HCT116 (cell line): ENCODE data around the gene PPP2R3A. TPM values are rescaled to one million over a fixed set of nuclear protein-coding genes. Genes with fewer than 3 reads are reported as not detected.

Source experiments
- ATAC-seq: fragments of 200-7000 bp; cut with Tn5 transposase; 2 replicates; pipeline ENCODE4 v1.9.1; 2020; ENCODE audit warnings: mild to moderate bottlenecking, moderate library complexity
- BruUV-seq: library from RNA; stranded (reverse); fragments of 400-500 nt; replicated peaks from 2 replicates; lab custom pipeline; 2021; lab: Mats Ljungman, UMichigan
- CTCF ChIA-PET: fragments of 300-600 bp; sonication (Branson Sonifier 250); formaldehyde crosslinking; loops from one replicate; lab custom pipeline; 2021; ENCODE audit warnings: antibody characterized with exemption; lab: Charles Lee
- POLR2A ChIA-PET: fragments of 300-600, 350-600 bp; sonication (Branson Sonifier 250); formaldehyde crosslinking; loops from one replicate; lab custom pipeline; 2021; ENCODE audit warnings: antibody characterized with exemption; lab: Charles Lee
- RAD21 ChIA-PET, 2 experiments: fragments of 300-600 bp; sonication (Branson Sonifier 250); formaldehyde crosslinking; loops; one replicate each; lab custom pipeline; 2023; ENCODE audit warnings: low total read pairs in 2 of 2; ENCODE audit not compliant: uncharacterized antibody in 2 of 2, unreplicated experiment in 2 of 2, low non-redundant PET in 1 of 2; lab: Charles Lee
- DNase-seq: peaks from one replicate; pipeline ENCODE4 v3.0.0-alpha.2; 2010; ENCODE audit warnings: low read depth, low spot score
- H2AFZ ChIP-seq: fragments of 200-600 bp; shearing (Covaris generic), sonication (generic); 2 replicates; pipeline ENCODE4 v1.6.1; 2017; ENCODE audit warnings: low read depth, mixed run types, mixed read lengths, antibody characterized with exemption, low read length; ENCODE audit not compliant: poor library complexity, severe bottlenecking
- H3K27ac ChIP-seq: 2 replicates; pipeline ENCODE4 v1.5.1; 2012; ENCODE audit warnings: low read depth, low read length
- H3K27me3 ChIP-seq: fragments of 200-600 bp; sonication (generic); 2 replicates; pipeline ENCODE4 v1.6.1; 2016; ENCODE audit warnings: mixed run types, low read length, mixed read lengths; ENCODE audit not compliant: insufficient read depth
- H3K36me3 ChIP-seq, 2 experiments: fragments of 200-500 bp in 1 of 2; fragments of 200-600 bp in 1 of 2; sonication (Bioruptor generic) in 1 of 2; sonication (generic) in 1 of 2; 2 replicates each; pipeline versions ENCODE4 v1.5.1 to v1.6.1; 2014 to 2016; ENCODE audit warnings: low read length in 2 of 2, inconsistent platforms in 1 of 2, mixed read lengths in 1 of 2, mixed run types in 1 of 2; ENCODE audit not compliant: insufficient read depth in 2 of 2, control insufficient read depth in 1 of 2
- H3K4me1 ChIP-seq, 2 experiments: fragments of 200-600 bp in 1 of 2; sonication (generic) in 1 of 2; 2 replicates each; pipeline versions ENCODE4 v1.5.1 to v1.6.1; 2012 to 2017; ENCODE audit warnings: low read length in 2 of 2, inconsistent platforms in 1 of 2, mild to moderate bottlenecking in 1 of 2, mixed read lengths in 1 of 2, mixed run types in 1 of 2, moderate library complexity in 1 of 2; ENCODE audit not compliant: insufficient read depth in 2 of 2, control insufficient read depth in 1 of 2
- H3K4me2 ChIP-seq: fragments of 200-600 bp; sonication (generic); 2 replicates; pipeline ENCODE4 v1.6.1; 2017; ENCODE audit warnings: mixed run types, low read length, mixed read lengths
- H3K4me3 ChIP-seq, 2 experiments: fragments of 200-600 bp in 1 of 2; sonication (generic) in 1 of 2; replicated peaks in 1 of 2; 2 replicates each; pipeline ENCODE4 v1.5.1; 2011 to 2016; ENCODE audit warnings: low read length in 2 of 2, control low read depth in 1 of 2, low read depth in 1 of 2, mild to moderate bottlenecking in 1 of 2, mixed read lengths in 1 of 2, mixed run types in 1 of 2
- H3K79me2 ChIP-seq: fragments of 200-600 bp; sonication (generic); 2 replicates; pipeline ENCODE4 v1.6.1; 2017; ENCODE audit warnings: mild to moderate bottlenecking, mixed run types, low read length, moderate library complexity, mixed read lengths; ENCODE audit not compliant: insufficient read depth
- H3K9ac ChIP-seq: fragments of 200-600 bp; sonication (generic); 2 replicates; pipeline ENCODE4 v1.6.1; 2016; ENCODE audit warnings: low read length, mixed read lengths
- H3K9me2 ChIP-seq: fragments of 200-600 bp; sonication (generic), shearing (Covaris generic); 2 replicates; pipeline ENCODE4 v1.6.1; 2017; ENCODE audit warnings: mixed run types, mild to moderate bottlenecking, moderate library complexity; ENCODE audit not compliant: insufficient read depth
- H3K9me3 ChIP-seq, 2 experiments: fragments of 200-500 bp in 1 of 2; fragments of 200-600 bp in 1 of 2; sonication (Bioruptor generic) in 1 of 2; sonication (generic) in 1 of 2; 2 replicates each; pipeline ENCODE4 v1.6.1; 2014 to 2017; ENCODE audit warnings: low read length in 2 of 2, mixed read lengths in 2 of 2, inconsistent platforms in 1 of 2, low read depth in 1 of 2, mild to moderate bottlenecking in 1 of 2, mixed run types in 1 of 2, moderate library complexity in 1 of 2; ENCODE audit not compliant: control insufficient read depth in 1 of 2, insufficient read depth in 1 of 2
- H4K20me1 ChIP-seq: fragments of 200-600 bp; sonication (generic), shearing (Covaris generic); 2 replicates; pipeline ENCODE4 v1.6.1; 2017; ENCODE audit warnings: mixed run types, mild to moderate bottlenecking, moderate library complexity; ENCODE audit not compliant: insufficient read depth
- CBX3 ChIP-seq: IDR thresholded peaks from 2 replicates; pipeline ENCODE4 v1.6.1; 2012; ENCODE audit warnings: low read depth
- CEBPB ChIP-seq: IDR thresholded peaks from 2 replicates; pipeline ENCODE4 v1.6.1; 2012; ENCODE audit warnings: low read depth
- ELF1 ChIP-seq: IDR thresholded peaks from 2 replicates; pipeline ENCODE4 v1.6.1; 2012; ENCODE audit warnings: low read depth, borderline replicate concordance
- FOSL1 ChIP-seq: IDR thresholded peaks from 2 replicates; pipeline ENCODE4 v1.6.1; 2012; ENCODE audit warnings: low read depth
- JUND ChIP-seq: IDR thresholded peaks from 2 replicates; pipeline ENCODE4 v1.6.1; 2012
- MAX ChIP-seq: IDR thresholded peaks from 2 replicates; pipeline ENCODE4 v1.6.1; 2012
- REST ChIP-seq: IDR thresholded peaks from 2 replicates; pipeline ENCODE4 v1.6.1; 2012; ENCODE audit warnings: low read depth
- SIN3A ChIP-seq: IDR thresholded peaks from 2 replicates; pipeline ENCODE4 v1.6.1; 2012; ENCODE audit warnings: low read depth
- SP1 ChIP-seq: IDR thresholded peaks from 2 replicates; pipeline ENCODE4 v1.6.1; 2012; ENCODE audit warnings: low read depth
- intact Hi-C: fragments of 100-400 bp; cut with micrococcal nuclease; formaldehyde crosslinking; loops from 2 replicates; pipeline ENCODE4 v1.10.0; 2022
- total RNA-seq: library from RNA; stranded (reverse); gene quantifications from one replicate; pipeline ENCODE4 v1.2.1, GENCODE V29; 2021; ENCODE audit not compliant: unreplicated experiment

The PPP2R3A gene
- total RNA-seq, 1 experiment from 2014 or later = 6.1 TPM

- no peaks in the 10 kb centered on the region for H3K27me3 ChIP-seq
- RAD21 ChIA-PET = no interaction called here
- POLR2A ChIA-PET = no interaction called here
- no peak overlapping the region for H3K9ac ChIP-seq
- peaks cover 4 to 22% of the 10 kb centered on the region in 2 experiments; a peak in 3 of 4 replicates for H3K4me1 ChIP-seq
- no peak for TF ChIP-seq SP1
- TF ChIP-seq ELF1 = no peak
- no peak for TF ChIP-seq SIN3A
- TF ChIP-seq FOSL1 = no peak
- TF ChIP-seq MAX = no peak
- no peak for TF ChIP-seq CBX3
- no peak for TF ChIP-seq REST
- no peak for TF ChIP-seq CEBPB
- TF ChIP-seq JUND = no peak
- no peaks in the 10 kb centered on the region for H4K20me1 ChIP-seq
- no peak overlapping the region for H3K4me2 ChIP-seq
- ATAC-seq (no peak), DNase-seq (no peak)
- H2AFZ ChIP-seq = no peak overlapping the region
- no peaks in the 10 kb centered on the region for H3K36me3 ChIP-seq
- H3K9me3 ChIP-seq = no peaks in the 10 kb centered on the region
- intact Hi-C loops = no loop called here
- CTCF ChIA-PET = no interaction called here
- H3K79me2 ChIP-seq = no peaks in the 10 kb centered on the region
- no peaks in the 10 kb centered on the region for H3K9me2 ChIP-seq
- no peak overlapping the region for H3K4me3 ChIP-seq
- no peak overlapping the region for H3K27ac ChIP-seq
- BruUV-seq = no TSS peak
Observed at GRCh38 chr3:135987661-135988060, 22.1 kb downstream of the PPP2R3A start.
